ENCODE results near the gene TAAR1. TPM values are rescaled to one million over a fixed set of nuclear protein-coding genes. Genes with fewer than 3 reads are reported as not detected.

The TAAR1 gene
- total RNA-seq, 1 experiment from 2014 or later, result not detected

DNA sequence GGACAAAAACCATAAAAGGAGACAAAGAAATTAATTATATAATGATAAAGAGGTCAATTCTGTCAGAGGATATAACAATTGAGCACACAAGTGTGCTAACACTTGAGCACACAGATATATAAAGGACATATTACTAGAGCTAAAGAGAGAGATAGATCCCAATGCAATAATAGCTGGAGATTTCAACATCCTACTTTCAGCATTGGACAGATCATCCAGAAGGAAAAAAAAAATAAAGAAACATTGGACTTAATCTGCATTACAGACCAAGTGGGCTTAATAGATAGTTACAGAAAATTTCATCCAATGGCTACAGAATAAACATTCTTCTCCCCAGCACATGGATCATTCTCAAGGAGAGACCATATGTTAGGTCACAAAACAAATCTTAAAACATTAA, 45.0 kb upstream of the TAAR1 start:
- DNase-seq, result no peak
- Histone ChIP-seq H3K4me2 (ENCODE audit: low read length) (no peak overlapping the region), H3K27me3 (ENCODE audit: low read length) (no peaks in the 10 kb centered on the region), H3K9me2 (replicated peaks; ENCODE audit: low read length) (no peaks in the 10 kb centered on the region), H3K9ac (ENCODE audit: low read length) (no peak overlapping the region), H3K27ac (ENCODE audit: low read length) (no peak overlapping the region), H3F3A (ENCODE audit: low read length, unreplicated experiment) (no peaks in the 10 kb centered on the region), H2AFZ (ENCODE audit: low read length) (no peak overlapping the region), H3K36me3 (ENCODE audit: low read depth, low read length) (no peaks in the 10 kb centered on the region), H3K9me3 (ENCODE audit: low read length) (no peaks in the 10 kb centered on the region), H4K20me1 (ENCODE audit: low read length) (no peaks in the 10 kb centered on the region), H3K79me2 (ENCODE audit: low read length) (no peaks in the 10 kb centered on the region), H3K4me3 (ENCODE audit: low read length) (no peak overlapping the region), H3K4me1 (ENCODE audit: insufficient read depth, low read length) (no peaks in the 10 kb centered on the region)
- ATAC-seq, result no peak
- intact Hi-C loops (cut with micrococcal nuclease), result no loop called here
- no TSS peak for BruUV-seq (replicated peaks)
- ChIA-PET CTCF (no interaction called here), POLR2A (ENCODE audit: unreplicated experiment) (no interaction called here)
- TF ChIP-seq EZH2 (IDR thresholded peaks at IDR 0.05; ENCODE audit: low read length, unreplicated experiment) (no peak), EZH2phosphoT487 (IDR thresholded peaks at IDR 0.05; ENCODE audit: borderline replicate concordance, low read length) (no peak)
- TF ChIP-seq, protein P1, sequence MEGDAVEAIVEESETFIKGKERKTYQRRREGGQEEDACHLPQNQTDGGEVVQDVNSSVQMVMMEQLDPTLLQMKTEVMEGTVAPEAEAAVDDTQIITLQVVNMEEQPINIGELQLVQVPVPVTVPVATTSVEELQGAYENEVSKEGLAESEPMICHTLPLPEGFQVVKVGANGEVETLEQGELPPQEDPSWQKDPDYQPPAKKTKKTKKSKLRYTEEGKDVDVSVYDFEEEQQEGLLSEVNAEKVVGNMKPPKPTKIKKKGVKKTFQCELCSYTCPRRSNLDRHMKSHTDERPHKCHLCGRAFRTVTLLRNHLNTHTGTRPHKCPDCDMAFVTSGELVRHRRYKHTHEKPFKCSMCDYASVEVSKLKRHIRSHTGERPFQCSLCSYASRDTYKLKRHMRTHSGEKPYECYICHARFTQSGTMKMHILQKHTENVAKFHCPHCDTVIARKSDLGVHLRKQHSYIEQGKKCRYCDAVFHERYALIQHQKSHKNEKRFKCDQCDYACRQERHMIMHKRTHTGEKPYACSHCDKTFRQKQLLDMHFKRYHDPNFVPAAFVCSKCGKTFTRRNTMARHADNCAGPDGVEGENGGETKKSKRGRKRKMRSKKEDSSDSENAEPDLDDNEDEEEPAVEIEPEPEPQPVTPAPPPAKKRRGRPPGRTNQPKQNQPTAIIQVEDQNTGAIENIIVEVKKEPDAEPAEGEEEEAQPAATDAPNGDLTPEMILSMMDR (conservative IDR thresholded peaks at IDR 0.05; ENCODE audit: low read depth, low read length), result no peak

DNA sequence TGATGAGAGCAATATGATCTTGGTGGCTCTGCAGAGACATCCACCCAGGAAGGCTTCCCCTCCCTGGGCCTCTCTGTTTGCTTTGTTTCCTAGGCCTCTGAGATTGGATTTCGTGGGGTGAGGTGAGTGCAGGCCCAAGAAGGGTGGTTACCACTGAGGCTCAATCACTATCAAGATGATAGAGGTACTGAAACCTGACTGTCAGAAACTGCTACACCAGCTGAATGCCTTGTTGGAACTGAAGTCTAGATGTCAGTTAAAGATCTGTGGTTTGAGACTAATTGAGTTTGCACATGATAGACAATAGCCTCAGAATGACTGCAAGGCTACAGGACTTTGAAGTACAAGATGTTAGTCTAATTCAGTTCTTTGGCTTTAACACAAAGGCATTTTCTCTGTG, 39.6 kb upstream of the TAAR1 start:
- DNase-seq (no peak), ATAC-seq (no peak)
- Histone ChIP-seq H3K4me2 (ENCODE audit: low read length) (no peak overlapping the region), H3K4me1 (ENCODE audit: insufficient read depth, low read length) (peaks cover 1% of the 10 kb centered on the region; the same call in 1 of the 2 replicates), H2AFZ (ENCODE audit: low read length) (no peak overlapping the region), H3K36me3 (ENCODE audit: low read depth, low read length) (no peaks in the 10 kb centered on the region), H3F3A (ENCODE audit: low read length, unreplicated experiment) (no peaks in the 10 kb centered on the region), H3K79me2 (ENCODE audit: low read length) (no peaks in the 10 kb centered on the region), H3K9ac (ENCODE audit: low read length) (no peak overlapping the region), H3K4me3 (ENCODE audit: low read length) (no peak overlapping the region), H3K9me3 (ENCODE audit: low read length) (no peaks in the 10 kb centered on the region), H3K27me3 (ENCODE audit: low read length) (no peaks in the 10 kb centered on the region), H4K20me1 (ENCODE audit: low read length) (no peaks in the 10 kb centered on the region), H3K9me2 (replicated peaks; ENCODE audit: low read length) (no peaks in the 10 kb centered on the region), H3K27ac (ENCODE audit: low read length) (no peak overlapping the region)
- TF ChIP-seq, protein P1 (conservative IDR thresholded peaks at IDR 0.05; ENCODE audit: low read depth, low read length), result no peak
- TF ChIP-seq EZH2phosphoT487 (IDR thresholded peaks at IDR 0.05; ENCODE audit: borderline replicate concordance, low read length) (no peak), EZH2 (IDR thresholded peaks at IDR 0.05; ENCODE audit: low read length, unreplicated experiment) (no peak)
- intact Hi-C loops (cut with micrococcal nuclease), result no loop called here
- CTCF ChIA-PET, result no interaction called here
- no TSS peak for BruUV-seq (replicated peaks)
- POLR2A ChIA-PET (ENCODE audit: unreplicated experiment), result no interaction called here

GRCh38 chr6:132695773-132696172, 36.8 kb upstream of the TAAR1 start:
- intact Hi-C loops (cut with micrococcal nuclease), result no loop called here
- ChIA-PET POLR2A (ENCODE audit: unreplicated experiment) (no interaction called here), CTCF (no interaction called here)

More at GRCh38 chr6:132695773-132696172, 36.8 kb upstream of the TAAR1 start:
- Histone ChIP-seq H3K4me2 (ENCODE audit: low read length) (no peak overlapping the region), H3K79me2 (ENCODE audit: low read length) (no peaks in the 10 kb centered on the region), H3K9me2 (replicated peaks; ENCODE audit: low read length) (no peaks in the 10 kb centered on the region), H3K4me3 (ENCODE audit: low read length) (no peak overlapping the region), H3K9me3 (ENCODE audit: low read length) (no peaks in the 10 kb centered on the region), H3K27me3 (ENCODE audit: low read length) (no peaks in the 10 kb centered on the region), H3K36me3 (ENCODE audit: low read depth, low read length) (no peaks in the 10 kb centered on the region), H3K9ac (ENCODE audit: low read length) (no peak overlapping the region), H3F3A (ENCODE audit: low read length, unreplicated experiment) (no peaks in the 10 kb centered on the region), H2AFZ (ENCODE audit: low read length) (no peak overlapping the region), H3K27ac (ENCODE audit: low read length) (no peak overlapping the region), H4K20me1 (ENCODE audit: low read length) (no peaks in the 10 kb centered on the region), H3K4me1 (ENCODE audit: insufficient read depth, low read length) (peaks cover 9% of the 10 kb centered on the region; the same call in 1 of the 2 replicates)
- DNase-seq (no peak), ATAC-seq (no peak)
- BruUV-seq (replicated peaks), result no TSS peak
- TF ChIP-seq, protein P1 (conservative IDR thresholded peaks at IDR 0.05; ENCODE audit: low read depth, low read length), result no peak
- TF ChIP-seq EZH2phosphoT487 (IDR thresholded peaks at IDR 0.05; ENCODE audit: borderline replicate concordance, low read length), result no peak
- TF ChIP-seq EZH2 (IDR thresholded peaks at IDR 0.05; ENCODE audit: low read length, unreplicated experiment), result no peak

Data from PC-3 (cell line).